IMR-90 (cell line): ENCODE measurements around the gene PYGO2. TPM values are rescaled to one million over a fixed set of nuclear protein-coding genes. Genes with fewer than 3 reads are reported as not detected.

ENCODE experiments used
- ATAC-seq: fragments of 200-7000 bp; cut with Tn5 transposase; 2 replicates; pipeline ENCODE4 v1.9.1; 2020; ENCODE audit warnings: low read depth, mild to moderate bottlenecking, moderate library complexity
- BruUV-seq: library from RNA; stranded (reverse); fragments of 400-500 nt; replicated peaks from 2 replicates; lab custom pipeline; 2021; lab: Mats Ljungman, UMichigan
- CTCF ChIA-PET: fragments of 300-600 bp; formaldehyde crosslinking; extraction: SDS; loops from one replicate; lab custom pipeline; 2021; ENCODE audit warnings: antibody characterized with exemption; lab: Yijun Ruan, JAX
- POLR2A ChIA-PET: fragments of 300-600 bp; sonication (Branson Sonifier 250); formaldehyde crosslinking; loops from one replicate; lab custom pipeline; 2022; ENCODE audit warnings: antibody characterized with exemption; ENCODE audit not compliant: unreplicated experiment; lab: Charles Lee
- DNase-seq: peaks from one replicate; pipeline ENCODE4 v3.0.0; 2013
- H2AFZ ChIP-seq: replicated peaks from 2 replicates; pipeline ENCODE3; 2013; ENCODE audit warnings: low read length, mild to moderate bottlenecking; ENCODE audit not compliant: poor library complexity
- H2AK5ac ChIP-seq: 2 replicates; pipeline ENCODE4 v1.6.1; 2013; ENCODE audit warnings: low read depth, low read length, inconsistent platforms
- H2AK9ac ChIP-seq: replicated peaks from 2 replicates; pipeline ENCODE3; 2013; ENCODE audit warnings: mild to moderate bottlenecking, low read depth, low read length, moderate library complexity; ENCODE audit not compliant: poor library complexity
- H2BK120ac ChIP-seq: 2 replicates; pipeline ENCODE4 v1.6.1; 2013; ENCODE audit warnings: low read depth, low read length, inconsistent platforms
- H2BK15ac ChIP-seq: 3 replicates; pipeline ENCODE4 v1.6.1; 2013; ENCODE audit warnings: low read depth, low read length, inconsistent platforms
- H2BK20ac ChIP-seq: 2 replicates; pipeline ENCODE4 v1.6.1; 2013; ENCODE audit warnings: low read depth, mild to moderate bottlenecking, inconsistent platforms, low read length, moderate library complexity
- H2BK5ac ChIP-seq: 2 replicates; pipeline ENCODE4 v1.6.1; 2013; ENCODE audit warnings: mild to moderate bottlenecking, low read depth, low read length, inconsistent platforms; ENCODE audit not compliant: poor library complexity, severe bottlenecking
- H3K14ac ChIP-seq: replicated peaks from 2 replicates; pipeline ENCODE4 v1.6.1; 2013; ENCODE audit warnings: low read depth, low read length, inconsistent platforms
- H3K18ac ChIP-seq: 2 replicates; pipeline ENCODE4 v1.6.1; 2013; ENCODE audit warnings: low read depth, low read length, control low read depth
- H3K23ac ChIP-seq: 2 replicates; pipeline ENCODE4 v1.6.1; 2013; ENCODE audit warnings: low read depth, low read length, inconsistent platforms
- H3K27ac ChIP-seq: 2 replicates; pipeline ENCODE4 v1.5.1; 2013; ENCODE audit warnings: mild to moderate bottlenecking, control low read depth, low read length; ENCODE audit not compliant: insufficient read depth
- H3K27me3 ChIP-seq: 2 replicates; pipeline ENCODE4 v1.6.1; 2013; ENCODE audit warnings: low read length; ENCODE audit not compliant: control insufficient read depth, insufficient read depth
- H3K36me3 ChIP-seq: 2 replicates; pipeline ENCODE4 v1.6.1; 2013; ENCODE audit warnings: low read length, mixed read lengths; ENCODE audit not compliant: control insufficient read depth, insufficient read depth
- H3K4ac ChIP-seq: 2 replicates; pipeline ENCODE4 v1.6.1; 2013; ENCODE audit warnings: low read depth, low read length, inconsistent platforms
- H3K4me1 ChIP-seq: 2 replicates; pipeline ENCODE4 v1.6.1; 2013; ENCODE audit warnings: low read length, mixed read lengths; ENCODE audit not compliant: control insufficient read depth, insufficient read depth
- H3K4me2 ChIP-seq: 2 replicates; pipeline ENCODE4 v1.6.1; 2013; ENCODE audit warnings: low read depth, mild to moderate bottlenecking, control low read depth, low read length, moderate library complexity
- H3K4me3 ChIP-seq: 2 replicates; pipeline ENCODE4 v1.5.1; 2013; ENCODE audit warnings: low read depth, mild to moderate bottlenecking, control low read depth, low read length, moderate library complexity; ENCODE audit not compliant: insufficient read depth
- H3K56ac ChIP-seq: 2 replicates; pipeline ENCODE4 v1.6.1; 2013; ENCODE audit warnings: low read length, inconsistent platforms; ENCODE audit not compliant: insufficient read depth; ENCODE audit errors: extremely low read depth
- H3K79me1 ChIP-seq, 2 experiments: 2 replicates each; pipeline ENCODE4 v1.6.1; 2013; ENCODE audit warnings: low read length in 2 of 2, inconsistent platforms in 1 of 2, low read depth in 1 of 2
- H3K9ac ChIP-seq: 2 replicates; pipeline ENCODE4 v1.6.1; 2013; ENCODE audit warnings: low read depth, low read length, control low read depth
- H3K9me1 ChIP-seq: 2 replicates; pipeline ENCODE4 v1.6.1; 2013; ENCODE audit warnings: low read length, inconsistent platforms; ENCODE audit not compliant: insufficient read depth
- H3K9me3 ChIP-seq: 2 replicates; pipeline ENCODE4 v1.6.1; 2013; ENCODE audit warnings: low read length; ENCODE audit not compliant: control insufficient read depth, insufficient read depth
- H4K20me1 ChIP-seq: 2 replicates; pipeline ENCODE4 v1.6.1; 2013; ENCODE audit warnings: low read length, inconsistent platforms; ENCODE audit not compliant: insufficient read depth
- H4K5ac ChIP-seq: 2 replicates; pipeline ENCODE4 v1.6.1; 2013; ENCODE audit warnings: mild to moderate bottlenecking, low read depth, low read length, control low read depth
- H4K8ac ChIP-seq, 2 experiments: 2 replicates each; pipeline ENCODE4 v1.6.1; 2013; ENCODE audit warnings: low read depth in 2 of 2, low read length in 2 of 2, control low read depth in 1 of 2, inconsistent platforms in 1 of 2
- H4K91ac ChIP-seq: 2 replicates; pipeline ENCODE4 v1.6.1; 2013; ENCODE audit warnings: low read depth, low read length, inconsistent platforms; ENCODE audit not compliant: insufficient read depth
- CEBPB ChIP-seq: IDR thresholded peaks from 2 replicates; pipeline ENCODE4 v1.6.1; 2012; ENCODE audit warnings: low read depth, low read length, improper control_type of control experiment
- CHD1 ChIP-seq: IDR thresholded peaks from 2 replicates; pipeline ENCODE4 v1.6.1; 2012; ENCODE audit warnings: low read depth, low read length, improper control_type of control experiment
- FOS ChIP-seq: fragments of 150-350 bp; IDR thresholded peaks from 2 replicates; pipeline ENCODE4 v1.6.1; 2016; ENCODE audit warnings: low read depth, low read length
- MAFK ChIP-seq: IDR thresholded peaks from 2 replicates; pipeline ENCODE4 v1.6.1; 2012; ENCODE audit warnings: low read depth, low read length, improper control_type of control experiment
- MAZ ChIP-seq: IDR thresholded peaks from 2 replicates; pipeline ENCODE4 v1.6.1; 2012; ENCODE audit warnings: low read depth, mild to moderate bottlenecking, low read length, improper control_type of control experiment, moderate library complexity, borderline replicate concordance
- NFE2L2 ChIP-seq: fragments of 150-350 bp; IDR thresholded peaks from 2 replicates; pipeline ENCODE4 v1.6.1; 2016; ENCODE audit warnings: low read depth, mild to moderate bottlenecking, low read length
- POLR2A ChIP-seq: IDR thresholded peaks from 2 replicates; pipeline ENCODE4 v1.6.1; 2012; ENCODE audit warnings: mild to moderate bottlenecking, low read depth, low read length
- RAD21 ChIP-seq: IDR thresholded peaks from 2 replicates; pipeline ENCODE4 v1.6.1; 2012; ENCODE audit warnings: low read length, improper control_type of control experiment
- RCOR1 ChIP-seq: IDR thresholded peaks from 2 replicates; pipeline ENCODE4 v1.6.1; 2012; ENCODE audit warnings: mild to moderate bottlenecking, low read length, improper control_type of control experiment; ENCODE audit not compliant: insufficient replicate concordance
- RFX5 ChIP-seq: IDR thresholded peaks from 2 replicates; pipeline ENCODE4 v1.8.0; 2012; ENCODE audit warnings: low read depth, mild to moderate bottlenecking, low read length, moderate library complexity
- SMC3 ChIP-seq: fragments of 150-350 bp; IDR thresholded peaks from 2 replicates; pipeline ENCODE4 v1.6.1; 2016; ENCODE audit warnings: low read depth, mild to moderate bottlenecking, antibody characterized with exemption, low read length, moderate library complexity
- WGBS, 2 experiments: methylation state at CpG; one replicate each; pipeline versions ENCODE4 v1.1.5 to v1.1.7; 2013; ENCODE audit warnings: missing lambda C conversion rate in 2 of 2; ENCODE audit not compliant: insufficient read length in 1 of 2; ENCODE audit errors: extremely low coverage in 2 of 2; 5-methylcytosine and 5-hydroxymethylcytosine counted together
- dilution Hi-C: fragments of 300-500 bp; cut with HindIII; formaldehyde crosslinking; loops from one replicate; pipeline ENCODE4 v1.14.3; 2018; ENCODE audit warnings: low sequenced_read_pairs; ENCODE audit not compliant: unreplicated experiment
- in situ Hi-C: fragments of 300-500 bp; cut with MboI; formaldehyde crosslinking; loops from 3 replicates; pipeline ENCODE4 v1.14.3; 2019; ENCODE audit warnings: low sequenced_read_pairs, inconsistent platforms, mixed read lengths
- intact Hi-C: fragments of 100-400 bp; cut with micrococcal nuclease; formaldehyde crosslinking; loops from 2 replicates; pipeline ENCODE4 v1.10.0; 2022
- polyA plus RNA-seq, 3 experiments: library from polyadenylated mRNA; depleted of rRNA; stranded (reverse); fragments of >200 nt; gene quantifications; 2 replicates each; pipeline ENCODE4 v1.2.3, GENCODE V29; 2012; ENCODE audit warnings: low replicate concordance in 1 of 3
- total RNA-seq: library from RNA; depleted of rRNA; stranded (reverse); fragments of >200 nt; gene quantifications from 2 replicates; pipeline ENCODE4 v1.2.3, GENCODE V29; 2012
- TF ChIP-seq, protein P1 (sequence below): fragments of 150-350 bp; IDR thresholded peaks from 2 replicates; pipeline ENCODE4 v1.6.1; 2016; ENCODE audit warnings: low read depth, mild to moderate bottlenecking, low read length, moderate library complexity, borderline replicate concordance
- TF ChIP-seq, protein P2 (sequence below): conservative IDR thresholded peaks from 2 replicates; pipeline ENCODE4 v1.5.1; 2012; ENCODE audit warnings: mild to moderate bottlenecking, low read depth, low read length, improper control_type of control experiment

PYGO2 gene
- total and polyA plus RNA-seq, 2 of the 4 experiments (the other 2 are of a cell fraction), result 5.4 to 14.8 TPM

DNA sequence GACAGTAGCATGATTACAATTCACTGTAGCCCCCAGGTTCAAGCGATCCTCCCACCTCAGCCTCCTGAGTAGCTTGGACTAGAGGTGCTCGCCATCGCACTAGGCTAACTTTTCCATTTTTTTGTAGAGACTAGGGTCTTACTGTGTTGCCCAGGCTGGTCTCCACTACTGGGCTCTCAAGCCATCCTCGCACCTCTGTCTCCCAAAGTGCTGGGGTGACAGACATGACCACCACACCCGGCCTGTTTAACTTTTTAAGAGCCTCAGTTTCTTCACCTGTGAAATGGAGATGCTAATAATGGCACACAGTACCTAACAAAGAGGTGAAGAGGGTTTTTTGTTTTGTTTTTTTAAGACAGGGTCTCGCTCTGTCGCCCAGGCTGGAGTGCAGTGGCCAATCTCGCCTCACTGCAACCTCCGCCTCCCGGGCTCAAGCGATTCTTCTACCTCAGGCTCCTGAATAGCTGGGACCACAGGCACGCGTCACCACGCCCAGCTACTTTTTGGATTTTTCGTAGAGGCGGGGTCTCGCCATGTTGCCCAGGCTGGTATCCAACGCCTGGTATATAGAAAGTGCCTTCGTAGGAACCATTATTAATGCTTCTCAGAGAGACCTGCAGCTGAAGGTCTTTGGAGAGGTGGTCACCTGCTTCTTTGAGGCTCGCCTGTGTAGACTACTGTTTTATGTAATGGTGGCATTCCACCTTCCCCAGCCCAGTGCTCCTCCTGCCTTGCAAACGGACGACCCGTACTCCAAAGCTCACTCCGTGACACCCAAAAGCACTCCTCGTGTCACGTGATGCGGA is 25.6 kb downstream of the PYGO2 start:
- dilution Hi-C loops, result no loop called here
- in situ Hi-C loops, result no loop called here
- TF ChIP-seq, protein P1, sequence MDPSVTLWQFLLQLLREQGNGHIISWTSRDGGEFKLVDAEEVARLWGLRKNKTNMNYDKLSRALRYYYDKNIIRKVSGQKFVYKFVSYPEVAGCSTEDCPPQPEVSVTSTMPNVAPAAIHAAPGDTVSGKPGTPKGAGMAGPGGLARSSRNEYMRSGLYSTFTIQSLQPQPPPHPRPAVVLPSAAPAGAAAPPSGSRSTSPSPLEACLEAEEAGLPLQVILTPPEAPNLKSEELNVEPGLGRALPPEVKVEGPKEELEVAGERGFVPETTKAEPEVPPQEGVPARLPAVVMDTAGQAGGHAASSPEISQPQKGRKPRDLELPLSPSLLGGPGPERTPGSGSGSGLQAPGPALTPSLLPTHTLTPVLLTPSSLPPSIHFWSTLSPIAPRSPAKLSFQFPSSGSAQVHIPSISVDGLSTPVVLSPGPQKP, result no peak
- TF ChIP-seq CEBPB (no peak), RFX5 (no peak), NFE2L2 (no peak), MAZ (no peak), CHD1 (no peak), FOS (no peak), RCOR1 (no peak), POLR2A (no peak), RAD21 (no peak), SMC3 (no peak), MAFK (no peak)
- TF ChIP-seq, protein P2, sequence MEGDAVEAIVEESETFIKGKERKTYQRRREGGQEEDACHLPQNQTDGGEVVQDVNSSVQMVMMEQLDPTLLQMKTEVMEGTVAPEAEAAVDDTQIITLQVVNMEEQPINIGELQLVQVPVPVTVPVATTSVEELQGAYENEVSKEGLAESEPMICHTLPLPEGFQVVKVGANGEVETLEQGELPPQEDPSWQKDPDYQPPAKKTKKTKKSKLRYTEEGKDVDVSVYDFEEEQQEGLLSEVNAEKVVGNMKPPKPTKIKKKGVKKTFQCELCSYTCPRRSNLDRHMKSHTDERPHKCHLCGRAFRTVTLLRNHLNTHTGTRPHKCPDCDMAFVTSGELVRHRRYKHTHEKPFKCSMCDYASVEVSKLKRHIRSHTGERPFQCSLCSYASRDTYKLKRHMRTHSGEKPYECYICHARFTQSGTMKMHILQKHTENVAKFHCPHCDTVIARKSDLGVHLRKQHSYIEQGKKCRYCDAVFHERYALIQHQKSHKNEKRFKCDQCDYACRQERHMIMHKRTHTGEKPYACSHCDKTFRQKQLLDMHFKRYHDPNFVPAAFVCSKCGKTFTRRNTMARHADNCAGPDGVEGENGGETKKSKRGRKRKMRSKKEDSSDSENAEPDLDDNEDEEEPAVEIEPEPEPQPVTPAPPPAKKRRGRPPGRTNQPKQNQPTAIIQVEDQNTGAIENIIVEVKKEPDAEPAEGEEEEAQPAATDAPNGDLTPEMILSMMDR, result no peak

More for the DNA sequence above, 25.6 kb downstream of the PYGO2 start:
- H3K79me1 ChIP-seq, result peaks cover 0 to 14% of the 10 kb centered on the region in 2 experiments; a peak in 2 of 4 replicates
- peak overlapping the region; percentile 96 for H3K9ac ChIP-seq
- ATAC-seq, result no peak
- no peak overlapping the region for H2BK20ac ChIP-seq
- H3K4me3 ChIP-seq, result peak overlapping the region; percentile 63
- peak overlapping the region; percentile 94 for H2AK9ac ChIP-seq
- H3K23ac ChIP-seq, result peak overlapping the region; percentile 20; the same call in 1 of the 2 replicates
- H3K56ac ChIP-seq, result peak overlapping the region; percentile 31; the same call in 1 of the 2 replicates
- H4K8ac ChIP-seq, result peak overlapping the region; percentile 71 to 99
- H4K20me1 ChIP-seq, result no peaks in the 10 kb centered on the region
- H3K9me1 ChIP-seq, result peaks cover 11% of the 10 kb centered on the region; the same call in 1 of the 2 replicates
- H2BK120ac ChIP-seq, result peak overlapping the region; percentile 97; the same call in 1 of the 2 replicates
- ChIA-PET POLR2A (interaction anchor here (0.6 to 1.0 kb wide), 3 partner anchors 20 to 208 kb away, joined by 4 to 6 read pairs (median 4); partner anchors contain the start of gene PBXIP1), CTCF (interaction anchor here (1.0 to 1.2 kb wide), 2 partner anchors 20 to 149 kb away, joined by 3 read pairs; partner anchors contain the start of gene PBXIP1)
- peak overlapping the region; percentile 98 for H3K14ac ChIP-seq
- H2BK15ac ChIP-seq, result peak overlapping the region; percentile 99; the same call in 1 of the 3 replicates
- H4K5ac ChIP-seq, result peak overlapping the region; percentile 90
- peak overlapping the region; percentile 75 for H2AK5ac ChIP-seq
- peak overlapping the region; percentile 98 for H2BK5ac ChIP-seq
- DNase-seq, result no peak
- peaks cover 2% of the 10 kb centered on the region for H3K4me1 ChIP-seq
- H3K4me2 ChIP-seq, result peak overlapping the region; percentile 96
- intact Hi-C loops, result loop anchor here (2.0 kb wide), 1 partner anchor 65 kb away; no protein-coding TSS in a partner anchor
- BruUV-seq, result no TSS peak
- no peaks in the 10 kb centered on the region for H3K27me3 ChIP-seq
- H3K36me3 ChIP-seq, result no peaks in the 10 kb centered on the region
- H3K4ac ChIP-seq, result peak overlapping the region; percentile 97
- no peaks in the 10 kb centered on the region for H3K9me3 ChIP-seq
- WGBS, 2 experiments, result 55% methylated on average over 16 of the region's 27 CpGs; no CpG with 5 or more reads in 1 of the 2 experiments
- peak overlapping the region; percentile 73 for H3K18ac ChIP-seq
- peak overlapping the region; percentile 99; the same call in 1 of the 2 replicates for H4K91ac ChIP-seq
- H2AFZ ChIP-seq, result peak overlapping the region; percentile 99
- H3K27ac ChIP-seq, result peak overlapping the region; percentile 94
